DOHH2 (cell line): ENCODE measurements around the gene SCUBE1.

Experiments
- EZH2phosphoT487 ChIP-seq: fragments of 200-600 bp; sonication (generic); IDR thresholded peaks from 2 replicates; pipeline ENCODE4 v1.6.1; 2017; ENCODE audit warnings: borderline replicate concordance, mild to moderate bottlenecking, antibody characterized with exemption, low read length, moderate library complexity, mixed read lengths
- TF ChIP-seq, protein P1 (sequence below): fragments of 200-600 bp; sonication (generic); IDR thresholded peaks from one replicate; pipeline ENCODE4 v1.5.1; 2014; ENCODE audit warnings: antibody characterized with exemption, mild to moderate bottlenecking, low read depth, low read length; ENCODE audit not compliant: poor library complexity, severe bottlenecking

- TF ChIP-seq, protein P1, sequence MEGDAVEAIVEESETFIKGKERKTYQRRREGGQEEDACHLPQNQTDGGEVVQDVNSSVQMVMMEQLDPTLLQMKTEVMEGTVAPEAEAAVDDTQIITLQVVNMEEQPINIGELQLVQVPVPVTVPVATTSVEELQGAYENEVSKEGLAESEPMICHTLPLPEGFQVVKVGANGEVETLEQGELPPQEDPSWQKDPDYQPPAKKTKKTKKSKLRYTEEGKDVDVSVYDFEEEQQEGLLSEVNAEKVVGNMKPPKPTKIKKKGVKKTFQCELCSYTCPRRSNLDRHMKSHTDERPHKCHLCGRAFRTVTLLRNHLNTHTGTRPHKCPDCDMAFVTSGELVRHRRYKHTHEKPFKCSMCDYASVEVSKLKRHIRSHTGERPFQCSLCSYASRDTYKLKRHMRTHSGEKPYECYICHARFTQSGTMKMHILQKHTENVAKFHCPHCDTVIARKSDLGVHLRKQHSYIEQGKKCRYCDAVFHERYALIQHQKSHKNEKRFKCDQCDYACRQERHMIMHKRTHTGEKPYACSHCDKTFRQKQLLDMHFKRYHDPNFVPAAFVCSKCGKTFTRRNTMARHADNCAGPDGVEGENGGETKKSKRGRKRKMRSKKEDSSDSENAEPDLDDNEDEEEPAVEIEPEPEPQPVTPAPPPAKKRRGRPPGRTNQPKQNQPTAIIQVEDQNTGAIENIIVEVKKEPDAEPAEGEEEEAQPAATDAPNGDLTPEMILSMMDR = no peak
- no peak for TF ChIP-seq EZH2phosphoT487
These were observed 6.5 kb upstream of the SCUBE1 start for GRCh38 chr22:43349636-43350035.
